Activated CD8-positive, alpha-beta memory T cell treated with anti-CD3 and anti-CD28 coated beads, Interleukin-2, amount 50 U/mL, for 48 hours (primary cell): ENCODE results near the gene DPYSL3.
"Not testable (repeated sequence)": the region's sequence is repeated elsewhere in the genome, so short reads cannot be mapped to it uniquely, and the experiment has no call there.

ENCODE experiments used
- DNase-seq: peaks from one replicate; pipeline ENCODE4 v3.0.0-alpha.2; 2020

DPYSL3 gene

DNA sequence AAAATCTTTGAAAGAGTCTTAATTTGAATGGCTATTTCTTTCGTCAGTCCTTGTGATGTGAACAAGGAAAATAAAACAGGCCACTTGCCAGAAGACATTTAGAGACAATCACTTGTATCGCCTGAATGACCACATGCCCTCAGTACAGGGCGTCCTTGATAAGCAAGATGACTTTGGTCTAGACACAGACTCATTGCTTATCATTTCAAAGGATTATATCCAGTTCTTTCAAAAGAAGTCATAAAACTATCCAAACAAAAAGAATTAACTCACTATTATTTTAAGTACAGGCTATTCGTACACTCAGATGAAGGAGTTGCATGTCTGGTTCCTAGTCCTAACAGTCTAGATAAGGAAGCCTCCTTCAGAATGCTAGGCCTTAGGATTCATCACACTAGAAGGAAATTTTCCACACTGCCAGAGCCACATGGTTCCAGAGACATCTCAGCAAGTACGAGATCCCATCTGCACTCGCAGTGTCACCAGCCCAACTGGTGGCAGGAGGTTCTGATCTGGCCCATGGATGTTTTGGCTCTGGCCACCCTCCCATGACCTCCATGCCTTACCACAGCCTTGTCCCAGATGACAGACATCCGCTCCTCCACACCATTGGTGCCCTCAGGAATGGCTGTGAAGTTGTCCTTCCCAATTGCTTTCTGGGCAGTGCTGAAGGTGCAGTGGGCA, 109.6 kb downstream of the DPYSL3 start:
- no peak for DNase-seq

DNA sequence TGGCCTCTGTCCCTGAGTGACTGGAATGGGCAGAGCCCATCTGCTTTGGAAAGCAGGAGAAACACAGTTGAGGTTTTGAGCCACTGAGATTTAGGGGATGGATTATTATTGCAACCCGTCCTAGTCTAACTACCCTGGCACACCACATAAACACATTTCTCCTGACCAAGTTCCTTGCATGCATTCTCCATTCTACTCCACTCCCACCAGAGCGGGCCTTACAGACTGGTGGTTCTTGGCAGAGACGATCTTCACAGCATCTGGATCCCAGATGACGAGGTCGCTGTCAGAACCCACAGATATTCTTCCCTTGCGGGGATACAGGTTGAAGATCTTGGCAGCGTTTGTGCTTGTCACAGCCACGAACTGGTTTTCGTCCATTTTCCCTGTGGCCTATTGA, 111.0 kb downstream of the DPYSL3 start:
- no peak for DNase-seq

- DNase-seq, result no peak
Observed at GRCh38 chr5:147397616-147398015, 112.3 kb downstream of the DPYSL3 start.

DNA sequence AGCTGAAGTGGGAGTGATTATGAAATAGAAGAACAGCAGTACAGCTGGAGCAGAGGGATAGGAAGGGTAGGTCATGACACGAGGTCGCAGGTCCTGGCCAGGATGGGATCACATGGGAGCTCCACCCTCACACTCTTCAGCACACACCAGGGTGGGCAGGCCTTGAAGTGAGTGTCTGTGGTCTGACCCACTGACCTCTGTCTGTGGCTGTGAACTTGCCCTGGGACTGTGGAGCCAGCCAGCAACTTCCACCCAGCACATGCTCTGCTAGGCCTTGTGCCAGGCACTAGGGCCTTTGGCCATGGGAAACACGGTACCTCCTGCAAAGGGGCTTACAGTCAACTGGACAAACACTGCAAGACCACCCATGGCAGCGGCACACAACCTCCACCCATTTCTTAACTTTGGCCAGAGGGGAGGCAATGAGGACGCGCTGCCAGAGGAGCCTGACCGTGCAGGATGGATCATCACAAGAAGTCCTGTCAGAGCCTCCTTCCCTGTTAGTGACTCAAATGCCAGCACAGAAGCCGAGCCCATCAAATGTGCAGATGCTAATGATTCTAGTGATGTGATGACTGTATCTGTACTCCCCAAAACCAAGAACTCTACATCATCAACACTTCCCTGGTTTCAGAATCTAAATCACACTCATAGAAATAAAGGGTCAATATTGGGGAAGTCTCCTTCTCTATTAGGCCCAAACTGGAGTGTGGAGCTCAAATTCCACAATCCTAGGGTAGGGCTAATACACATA, 113.6 kb downstream of the DPYSL3 start:
- no peak for DNase-seq

GRCh38 chr5:147393874-147394672, 115.8 kb downstream of the DPYSL3 start:
- DNase-seq, result no peak

DNA sequence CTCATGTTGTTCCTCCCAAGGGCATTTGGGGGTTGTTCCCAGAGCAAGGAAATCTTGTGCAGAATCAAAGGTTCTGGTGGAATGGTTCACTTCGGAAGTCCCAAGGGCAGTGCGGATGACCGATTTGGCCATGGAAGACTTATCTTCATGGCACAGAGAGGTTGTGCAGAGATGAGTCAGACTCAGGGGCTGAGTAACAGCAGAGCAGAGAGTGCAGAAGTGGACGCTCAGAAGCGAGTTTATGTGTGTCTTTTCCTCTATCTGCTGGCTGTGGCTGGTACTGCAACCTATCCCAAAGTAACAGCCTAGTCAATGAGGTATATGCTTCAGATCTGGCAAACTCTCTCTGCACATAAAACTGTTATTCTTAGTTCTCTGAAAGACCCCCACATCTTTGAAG, 118.1 kb downstream of the DPYSL3 start:
- DNase-seq, result no peak

DNA sequence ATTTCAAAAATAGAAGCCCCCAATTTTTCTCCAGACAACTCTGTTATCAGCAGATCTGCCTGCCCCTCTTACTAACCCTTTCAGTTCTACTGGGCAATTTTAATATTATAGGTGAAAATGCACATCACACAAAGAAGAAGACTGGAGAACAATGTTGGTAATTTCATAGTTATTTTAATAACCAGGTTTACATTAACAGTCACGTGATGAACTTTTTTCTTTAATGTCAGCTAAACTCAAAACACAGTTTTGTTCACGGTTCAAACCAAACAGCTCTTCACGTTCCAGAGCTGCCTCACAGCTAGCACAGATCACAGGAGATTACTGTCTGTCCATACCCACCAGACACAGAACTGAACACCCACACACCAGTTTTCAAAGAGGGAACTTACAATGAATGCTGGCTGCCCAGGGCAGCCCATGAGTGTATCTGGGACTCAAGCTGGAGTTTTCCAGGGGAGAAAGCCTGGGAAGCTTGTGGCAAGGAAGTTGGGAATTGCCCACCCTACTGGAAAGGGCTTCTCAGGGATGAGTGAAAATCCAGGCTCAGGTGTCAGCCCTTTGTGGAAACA, 119.1 kb downstream of the DPYSL3 start:
- no peak for DNase-seq

- no peak for DNase-seq
Observed at GRCh38 chr5:147388184-147389108, 121.4 kb downstream of the DPYSL3 start.

- no peak for DNase-seq
Observed at GRCh38 chr5:147387109-147387508, 122.8 kb downstream of the DPYSL3 start.

DNA sequence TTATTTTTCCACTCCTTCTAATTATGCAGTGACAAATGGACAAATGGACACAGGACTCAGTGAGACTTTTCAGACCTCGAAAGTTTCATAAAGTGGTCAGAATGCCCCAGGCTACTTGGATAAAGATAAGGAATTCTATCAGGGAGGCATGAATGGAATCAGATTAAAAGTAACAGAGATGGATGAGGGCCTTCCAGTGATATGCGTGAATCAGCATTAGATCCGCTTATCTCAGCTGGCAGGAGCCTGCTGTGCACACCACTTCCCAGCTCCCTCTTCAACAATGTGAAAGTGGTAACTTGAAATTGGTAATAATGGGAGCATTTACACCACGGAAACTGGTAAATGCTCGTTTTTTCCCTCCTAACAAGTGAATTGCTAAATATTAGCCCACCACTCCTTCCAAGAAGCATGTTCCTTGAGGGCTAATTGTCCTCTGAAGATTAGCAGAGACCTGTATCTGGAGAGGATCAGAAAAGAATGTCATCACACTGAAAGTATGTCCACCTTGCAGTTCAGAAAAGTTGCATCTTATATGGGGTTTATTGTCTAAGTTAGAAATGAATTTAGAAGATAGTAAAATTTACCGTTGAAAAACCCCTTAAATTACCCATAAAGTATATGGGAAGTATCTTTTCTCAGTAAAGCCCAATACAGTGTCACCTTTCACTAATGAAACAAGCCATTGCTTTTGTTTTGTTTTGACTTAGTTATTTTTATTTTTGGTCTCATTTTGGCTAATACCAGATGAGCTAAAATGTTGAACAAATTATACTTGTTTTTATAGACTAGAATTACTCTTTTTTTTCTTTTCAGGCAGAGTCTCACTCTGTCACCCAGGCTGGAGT, 125.3 kb downstream of the DPYSL3 start:
- no peak for DNase-seq

GRCh38 chr5:147382776-147383175, 127.1 kb downstream of the DPYSL3 start:
- DNase-seq, result no peak

GRCh38 chr5:147381555-147381954, 128.3 kb downstream of the DPYSL3 start:
- no peak for DNase-seq

DNA sequence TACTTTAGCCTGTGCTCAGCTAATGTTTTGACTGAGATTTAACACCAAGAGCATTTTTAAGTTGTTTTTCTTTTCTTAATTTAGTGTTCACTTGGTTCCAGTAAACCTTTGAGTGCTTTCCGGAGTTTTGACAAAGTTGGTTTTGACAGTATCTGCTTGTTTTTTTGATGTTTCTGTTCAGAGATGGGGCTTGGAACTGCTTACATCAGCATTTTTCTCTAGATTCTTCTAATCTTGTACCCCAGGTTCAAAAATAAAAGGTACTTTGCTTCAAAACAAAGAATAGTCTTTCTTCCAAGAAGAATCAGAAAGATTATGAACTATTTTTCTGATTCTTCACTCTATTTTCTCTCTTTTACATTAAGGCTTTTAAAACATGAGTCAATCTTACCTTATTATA, 132.2 kb downstream of the DPYSL3 start:
- no peak for DNase-seq

DNA sequence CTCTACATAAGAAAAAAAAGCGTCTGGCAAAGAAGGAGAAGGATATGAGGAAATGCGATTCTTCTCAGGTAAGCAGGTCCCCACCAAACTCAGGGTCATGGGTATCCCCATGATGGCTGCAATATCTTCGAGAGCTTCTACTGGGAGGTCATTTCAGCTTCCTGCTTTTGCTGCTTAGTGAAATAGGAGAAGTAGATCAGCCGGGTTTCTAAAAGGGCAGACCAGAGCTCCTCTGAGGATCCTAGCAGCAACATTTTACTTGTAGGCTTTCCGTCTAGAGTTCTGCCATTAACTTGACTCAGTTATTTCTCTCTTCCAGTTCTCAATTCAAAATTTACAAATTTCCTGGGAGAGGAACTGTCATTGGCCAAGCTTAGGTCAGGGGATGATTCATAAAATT, 134.7 kb downstream of the DPYSL3 start:
- DNase-seq, result no peak

DNA sequence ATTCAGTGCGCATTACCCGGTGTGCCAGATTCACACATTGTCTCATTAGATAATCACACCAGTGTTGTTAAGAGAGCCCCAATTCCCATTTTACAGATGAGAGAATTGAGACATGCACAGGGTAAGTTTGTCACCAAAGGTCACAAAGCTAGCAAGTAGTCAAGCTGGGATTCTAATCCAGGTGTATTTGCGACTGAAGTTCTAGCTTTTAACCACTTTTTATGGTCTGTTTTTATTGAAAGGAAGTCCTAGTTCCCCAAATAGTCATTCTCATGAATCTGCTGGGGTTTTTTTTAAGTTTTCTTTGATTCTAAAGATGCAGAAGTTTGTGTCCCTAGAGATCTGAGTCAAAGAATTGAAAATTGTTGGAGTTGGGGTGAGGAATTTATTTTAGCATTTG, 136.5 kb downstream of the DPYSL3 start:
- DNase-seq, result no peak

- no peak for DNase-seq
Observed at GRCh38 chr5:147372191-147372590, 137.7 kb downstream of the DPYSL3 start.

DNA sequence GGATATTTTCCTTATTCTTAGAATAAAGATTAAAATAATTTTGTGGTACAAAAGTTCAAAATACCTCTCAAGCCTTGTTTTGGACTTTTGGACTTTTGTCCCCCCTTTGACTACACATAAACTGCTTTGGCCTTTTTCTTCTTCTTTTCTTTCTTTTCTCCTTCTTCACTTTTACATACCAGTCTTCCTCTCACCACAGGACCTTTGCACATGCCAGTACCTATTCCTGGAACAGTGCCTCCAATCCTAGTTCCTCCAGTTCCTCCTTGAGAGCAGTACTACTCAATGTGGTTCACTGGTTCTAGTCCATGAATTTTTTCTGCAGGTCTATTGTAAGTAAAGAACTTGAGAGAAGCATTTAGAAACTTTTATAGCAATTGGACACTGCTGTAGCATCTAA, 138.6 kb downstream of the DPYSL3 start:
- no peak for DNase-seq

DNA sequence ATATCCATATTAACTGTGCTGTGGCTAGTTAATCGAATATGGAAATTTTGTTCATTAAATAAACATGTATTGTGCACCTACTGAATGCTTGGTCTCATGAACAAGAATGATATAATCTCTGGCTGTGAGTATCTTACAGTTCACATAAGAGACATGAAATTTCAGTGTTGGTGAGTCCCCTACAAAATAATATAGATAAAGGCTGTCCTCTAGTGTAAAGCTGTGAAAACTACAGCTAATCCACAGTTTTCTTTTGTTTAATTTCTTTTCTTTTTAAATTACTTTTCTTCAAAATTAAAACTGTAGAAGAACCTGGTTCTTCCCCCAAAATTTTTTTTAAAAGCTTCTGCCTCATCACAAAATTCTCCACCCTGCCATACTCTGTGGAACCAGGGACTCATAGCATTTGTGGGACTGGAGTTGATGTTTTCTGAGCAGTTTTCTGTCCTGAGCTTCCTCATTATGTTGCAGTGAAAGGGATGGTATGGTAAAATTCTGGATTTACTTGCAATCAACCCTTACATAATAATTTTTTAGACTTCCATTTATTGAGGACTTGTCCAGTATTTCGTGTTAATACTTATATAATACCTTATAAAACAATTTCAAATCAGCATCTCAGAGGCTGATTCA, 140.0 kb downstream of the DPYSL3 start:
- DNase-seq, result no peak

GRCh38 chr5:147367381-147367780, 142.5 kb downstream of the DPYSL3 start:
- DNase-seq, result not testable (repeated sequence)

- no peak for DNase-seq
Observed at GRCh38 chr5:147361441-147362175, 148.3 kb downstream of the DPYSL3 start.
